HepG2 (cell line): Measurements from ENCODE around the gene ID3. TPM values are rescaled to one million over a fixed set of nuclear protein-coding genes. Genes with fewer than 3 reads are reported as not detected.
A peak's percentile ranks its signal among the peaks of the same experiment; 100 is the strongest.

Experiments
- ATF7 ChIP-seq, 2 experiments: fragments of 450-650 bp in 1 of 2; sonication (generic) in 1 of 2; formaldehyde crosslinking in 1 of 2; IDR thresholded peaks; 2 replicates each; pipeline versions ENCODE4 v1.4.0 to v1.6.1; 2016 to 2020; ENCODE audit warnings: antibody characterized with exemption in 1 of 2, mild to moderate bottlenecking in 1 of 2, missing genetic modification reagents in 1 of 2
- BCL6 ChIP-seq: IDR thresholded peaks from 2 replicates; pipeline ENCODE4 v1.6.1; 2016; ENCODE audit warnings: missing genetic modification reagents, missing compliant biosample characterization
- BHLHE40 ChIP-seq: IDR thresholded peaks from 2 replicates; pipeline ENCODE4 v1.6.1; 2011; ENCODE audit warnings: low read length, improper control_type of control experiment
- CBX5 ChIP-seq: sonication (generic); formaldehyde crosslinking; IDR thresholded peaks from 2 replicates; pipeline ENCODE4 v1.4.0; 2020; ENCODE audit warnings: missing genetic modification reagents, borderline replicate concordance
- CHD4 ChIP-seq: fragments of 200-600 bp; sonication (generic); IDR thresholded peaks from 2 replicates; pipeline ENCODE4 v1.7.0; 2017; ENCODE audit warnings: mild to moderate bottlenecking, low read length, borderline replicate concordance
- GATAD1 ChIP-seq: IDR thresholded peaks from 2 replicates; pipeline ENCODE4 v1.6.1; 2016; ENCODE audit warnings: missing genetic modification reagents, missing compliant biosample characterization
- MAX ChIP-seq: IDR thresholded peaks from 2 replicates; pipeline ENCODE4 v1.6.1; 2012; ENCODE audit warnings: inconsistent platforms
- MED1 ChIP-seq: sonication (generic); formaldehyde crosslinking; IDR thresholded peaks from 2 replicates; pipeline ENCODE4 v1.4.0; 2020; ENCODE audit warnings: missing genetic modification reagents
- MED13 ChIP-seq: sonication (generic); formaldehyde crosslinking; IDR thresholded peaks from 2 replicates; pipeline ENCODE4 v1.5.0; 2020; ENCODE audit warnings: missing genetic modification reagents
- NFE2L2 ChIP-seq: fragments of 150-350 bp; IDR thresholded peaks from 2 replicates; pipeline ENCODE4 v1.6.1; 2014; ENCODE audit warnings: low read length
- NR2F6 ChIP-seq, 2 experiments: IDR thresholded peaks; 2 replicates each; pipeline ENCODE4 v1.6.1; 2016; ENCODE audit warnings: antibody characterized with exemption in 1 of 2, mild to moderate bottlenecking in 1 of 2
- POLR2AphosphoS2 ChIP-seq: IDR thresholded peaks from 2 replicates; pipeline ENCODE4 v1.6.1; 2011; ENCODE audit warnings: low read depth, low read length, improper control_type of control experiment
- REPIN1 ChIP-seq: sonication (generic); formaldehyde crosslinking; IDR thresholded peaks from 2 replicates; pipeline ENCODE4 v1.8.0; 2022; ENCODE audit warnings: missing genetic modification reagents, low read depth, mild to moderate bottlenecking, borderline replicate concordance
- RFX5 ChIP-seq: IDR thresholded peaks from 2 replicates; pipeline ENCODE4 v1.6.1; 2011; ENCODE audit warnings: low read depth, low read length, improper control_type of control experiment
- SRSF4 ChIP-seq: fragments of 200-400 bp; formaldehyde crosslinking; IDR thresholded peaks from one replicate; pipeline ENCODE4 v1.6.1; 2018; ENCODE audit warnings: mild to moderate bottlenecking, low read depth, low read length, moderate library complexity; ENCODE audit not compliant: poor library complexity, severe bottlenecking
- TBX2 ChIP-seq: sonication (generic); formaldehyde crosslinking; IDR thresholded peaks from 2 replicates; pipeline ENCODE4 v1.5.0; 2020; ENCODE audit warnings: missing genetic modification reagents, mild to moderate bottlenecking, borderline replicate concordance
- TFAP4 ChIP-seq: sonication (generic); IDR thresholded peaks from 2 replicates; pipeline ENCODE4 v1.6.1; 2016; ENCODE audit warnings: low read depth, borderline replicate concordance
- TP53 ChIP-seq: sonication (generic); formaldehyde crosslinking; conservative IDR thresholded peaks from 2 replicates; pipeline ENCODE4 v1.4.0; 2020; ENCODE audit warnings: missing genetic modification reagents
- ZBTB33 ChIP-seq: sonication (generic); formaldehyde crosslinking; IDR thresholded peaks from 2 replicates; pipeline ENCODE4 v1.4.0; 2020; ENCODE audit warnings: missing genetic modification reagents
- ZFP37 ChIP-seq: sonication (generic); formaldehyde crosslinking; IDR thresholded peaks from 2 replicates; pipeline ENCODE4 v1.4.0; 2020; ENCODE audit warnings: missing genetic modification reagents, borderline replicate concordance
- ZFP90 ChIP-seq: sonication (generic); formaldehyde crosslinking; IDR thresholded peaks from 2 replicates; pipeline ENCODE4 v1.8.0; 2022; ENCODE audit warnings: missing genetic modification reagents, mild to moderate bottlenecking, inconsistent platforms, borderline replicate concordance
- ZNF264 ChIP-seq: sonication (generic); formaldehyde crosslinking; IDR thresholded peaks from 2 replicates; pipeline ENCODE4 v1.4.0; 2020; ENCODE audit warnings: missing genetic modification reagents
- ZNF354B ChIP-seq: sonication (generic); formaldehyde crosslinking; IDR thresholded peaks from 2 replicates; pipeline ENCODE4 v1.8.0; 2022; ENCODE audit warnings: mild to moderate bottlenecking, missing genetic modification reagents
- ZNF44 ChIP-seq: sonication (generic); formaldehyde crosslinking; IDR thresholded peaks from 2 replicates; pipeline ENCODE4 v1.5.1; 2020; ENCODE audit warnings: mild to moderate bottlenecking, missing genetic modification reagents
- ZNF577 ChIP-seq: sonication (generic); formaldehyde crosslinking; IDR thresholded peaks from 2 replicates; pipeline ENCODE4 v1.4.0; 2020; ENCODE audit warnings: mild to moderate bottlenecking, low read depth, missing genetic modification reagents, borderline replicate concordance
- ZSCAN5A ChIP-seq: sonication (generic); formaldehyde crosslinking; IDR thresholded peaks from 2 replicates; pipeline ENCODE4 v1.8.0; 2022; ENCODE audit warnings: mild to moderate bottlenecking, missing genetic modification reagents, borderline replicate concordance
- polyA plus RNA-seq, 8 experiments: library from polyadenylated mRNA; depleted of rRNA in 3 of 8; stranded (reverse) in 7 of 8; unstranded in 1 of 8; fragments of >200 nt; fragmentation: Illumina TruSeq in 4 of 8; extraction: Trizol in 4 of 8; gene quantifications; 2 replicates each; pipeline versions ENCODE4 v1.2.1 to v1.2.3, GENCODE V29; 2011 to 2016; ENCODE audit warnings: low read depth in 4 of 8, missing spikeins in 1 of 8, mixed read lengths in 1 of 8; ENCODE audit not compliant: insufficient read depth in 1 of 8
- total RNA-seq, 5 experiments: library from RNA; depleted of rRNA; stranded (reverse); fragments of >200 nt; fragmentation: Illumina TruSeq; extraction: Trizol; gene quantifications; 2 replicates each; pipeline ENCODE4 v1.2.3, GENCODE V29; 2016; ENCODE audit warnings: low read depth in 1 of 5

Gene ID3
- total and polyA plus RNA-seq, 2 of the 13 experiments (the other 11 are each of a cell fraction or from before 2014, with no cell fraction given): 64.8 to 115 TPM

GRCh38 chr1:23562137-23562876, 3.0 kb upstream of the ID3 start (continued):
- TF ChIP-seq BHLHE40: peak; percentile 33; the same call in 1 of the 2 replicates
- no peak for TF ChIP-seq ZNF44 (CRISPR knock-in tag)
- TF ChIP-seq ZNF354B: no peak
- TF ChIP-seq TFAP4: peak; percentile 100
- TF ChIP-seq NFE2L2: no peak
- TF ChIP-seq TBX2 (CRISPR knock-in tag): peak; percentile 76; the same call in 1 of the 2 replicates
- TF ChIP-seq SRSF4: no peak
- TF ChIP-seq ATF7 (IDR thresholded peaks at IDR 0.05): peak; percentile 44; the same call in 1 of the 2 replicates
- peak; percentile 78 for TF ChIP-seq ATF7 (CRISPR knock-in tag; IDR thresholded peaks at IDR 0.05)
- TF ChIP-seq POLR2AphosphoS2: no peak
- 0 out of 2 replicates have a peak, but pooled peaks have one; percentile 32 for TF ChIP-seq TP53 (CRISPR knock-in tag)
- peak; percentile 54; the same call in 1 of the 2 replicates for TF ChIP-seq ZNF264 (CRISPR knock-in tag)
- TF ChIP-seq REPIN1 (CRISPR knock-in tag): 0 out of 2 replicates have a peak, but pooled peaks have one; percentile 34
- TF ChIP-seq MAX: peak; percentile 58; the same call in 1 of the 2 replicates
- peak; percentile 75 for TF ChIP-seq MED1 (CRISPR knock-in tag)
- no peak for TF ChIP-seq ZSCAN5A (CRISPR knock-in tag)
- TF ChIP-seq CBX5 (CRISPR knock-in tag): no peak
- TF ChIP-seq GATAD1 (CRISPR knock-in tag): peak; percentile 53; the same call in 1 of the 2 replicates
- peak; percentile 81 for TF ChIP-seq BCL6 (CRISPR knock-in tag)
- peak; percentile 74 for TF ChIP-seq RFX5
- TF ChIP-seq CHD4: 0 out of 2 replicates have a peak, but pooled peaks have one; percentile 22
- 0 out of 2 replicates have a peak, but pooled peaks have one; percentile 21 for TF ChIP-seq ZBTB33
- 0 out of 2 replicates have a peak, but pooled peaks have one; percentile 54 for TF ChIP-seq MED13
- peak; percentile 43; the same call in 1 of the 2 replicates for TF ChIP-seq NR2F6 (IDR thresholded peaks at IDR 0.05)
- peak; percentile 55; the same call in 1 of the 2 replicates for TF ChIP-seq NR2F6 (CRISPR knock-in tag; IDR thresholded peaks at IDR 0.05)
- TF ChIP-seq ZNF577: no peak
- TF ChIP-seq ZFP90 (CRISPR knock-in tag): 0 out of 2 replicates have a peak, but pooled peaks have one; percentile 48
- TF ChIP-seq ZFP37 (CRISPR knock-in tag): no peak
